GM19438 (cell line): Measurements from ENCODE around the gene FNDC11.
A peak's percentile ranks its signal among the peaks of the same experiment; 100 is the strongest.
"Not testable (repeated sequence)": the region's sequence is repeated elsewhere in the genome, so short reads cannot be mapped to it uniquely, and the experiment has no call there.

Experiments
- ATAC-seq: cut with Tn5 transposase; IDR thresholded peaks from one replicate; pipeline ENCODE4 v1.9.1; 2021; ENCODE audit warnings: low read depth; ENCODE audit not compliant: unreplicated experiment

FNDC11 gene, protein sequence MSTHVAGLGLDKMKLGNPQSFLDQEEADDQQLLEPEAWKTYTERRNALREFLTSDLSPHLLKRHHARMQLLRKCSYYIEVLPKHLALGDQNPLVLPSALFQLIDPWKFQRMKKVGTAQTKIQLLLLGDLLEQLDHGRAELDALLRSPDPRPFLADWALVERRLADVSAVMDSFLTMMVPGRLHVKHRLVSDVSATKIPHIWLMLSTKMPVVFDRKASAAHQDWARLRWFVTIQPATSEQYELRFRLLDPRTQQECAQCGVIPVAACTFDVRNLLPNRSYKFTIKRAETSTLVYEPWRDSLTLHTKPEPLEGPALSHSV

DNA sequence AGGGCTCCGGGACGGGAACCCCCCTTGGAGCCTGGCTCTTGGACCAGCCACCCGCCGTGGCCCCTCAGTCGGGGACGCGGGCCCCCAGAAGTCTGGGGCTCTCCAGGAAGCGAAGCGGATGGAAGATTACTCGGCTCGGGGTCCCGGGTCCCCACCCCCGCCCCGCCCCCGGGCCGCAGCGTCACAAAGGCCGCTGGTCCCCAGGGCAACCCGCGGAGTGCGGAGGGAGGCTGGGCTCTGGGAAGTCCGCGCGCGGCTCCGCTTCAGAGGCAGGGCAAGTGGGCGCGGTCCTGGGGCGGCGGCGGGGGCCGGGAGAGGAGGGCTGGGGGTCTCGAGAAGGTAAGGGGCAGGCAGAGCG, at the start of gene FNDC11:
FNDC11 (plus strand) TSS at position 227 of the 358 bp plus-strand sequence. CDS start 1,505 bp downstream, outside the sequence.
- peak; percentile 22 for ATAC-seq

- no peak for ATAC-seq
Observed at GRCh38 chr20:63504642-63505041, 49.3 kb upstream of the FNDC11 start.

DNA sequence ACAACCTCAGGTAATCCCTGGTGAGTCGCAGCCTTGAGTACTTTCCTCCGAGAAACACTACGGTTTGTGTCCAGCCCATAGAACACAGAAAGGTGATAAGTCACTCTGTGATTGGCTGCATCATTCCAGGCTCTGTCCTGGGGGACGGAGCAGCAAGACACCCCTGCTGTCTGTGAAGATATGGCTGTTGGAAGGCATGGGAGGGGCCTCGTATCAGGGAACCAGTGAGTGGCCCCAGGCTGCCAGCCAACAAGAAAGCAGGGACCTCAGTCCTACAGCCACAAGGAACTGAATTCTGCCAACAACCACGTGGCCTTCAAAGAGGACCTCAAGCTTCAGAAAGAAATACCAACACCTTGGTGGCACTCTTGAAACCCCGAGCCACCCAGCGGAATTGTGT, 48.7 kb upstream of the FNDC11 start:
- no peak for ATAC-seq

- ATAC-seq: no peak
Observed at GRCh38 chr20:63505723-63506122, 48.2 kb upstream of the FNDC11 start.

DNA sequence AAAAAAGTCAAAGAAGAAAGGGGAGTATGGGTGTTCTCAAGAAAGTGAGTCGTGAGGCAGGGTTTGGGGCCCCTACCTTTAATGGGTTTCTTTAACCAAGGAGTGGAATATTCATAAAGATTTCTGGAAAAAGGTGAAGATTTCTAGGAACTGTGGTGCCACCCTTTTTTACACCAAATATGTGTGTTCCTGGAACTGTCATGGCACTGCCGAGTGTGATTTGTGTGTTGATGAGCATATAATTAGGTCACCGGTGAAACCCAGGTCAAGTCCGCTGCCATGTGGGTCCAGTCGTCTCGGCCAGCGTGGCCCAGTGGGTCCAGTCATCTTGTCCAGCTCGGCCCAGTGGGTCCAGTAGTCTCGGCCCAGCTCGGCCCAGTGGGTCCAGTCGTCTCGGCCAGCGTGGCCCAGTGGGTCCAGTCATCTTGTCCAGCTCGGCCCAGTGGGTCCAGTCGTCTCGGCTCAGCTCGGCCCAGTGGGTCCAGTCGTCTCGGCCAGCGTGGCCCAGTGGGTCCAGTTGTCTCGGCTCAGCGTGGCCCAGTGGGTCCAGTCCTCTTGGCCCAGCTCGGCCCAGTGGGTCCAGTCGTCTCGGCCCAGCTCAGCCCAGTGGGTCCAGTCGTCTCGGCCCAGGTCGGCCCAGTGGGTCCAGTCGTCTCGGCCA, 46.7 kb upstream of the FNDC11 start:
- no peak for ATAC-seq

GRCh38 chr20:63508072-63508768, 45.7 kb upstream of the FNDC11 start:
- ATAC-seq: no peak

DNA sequence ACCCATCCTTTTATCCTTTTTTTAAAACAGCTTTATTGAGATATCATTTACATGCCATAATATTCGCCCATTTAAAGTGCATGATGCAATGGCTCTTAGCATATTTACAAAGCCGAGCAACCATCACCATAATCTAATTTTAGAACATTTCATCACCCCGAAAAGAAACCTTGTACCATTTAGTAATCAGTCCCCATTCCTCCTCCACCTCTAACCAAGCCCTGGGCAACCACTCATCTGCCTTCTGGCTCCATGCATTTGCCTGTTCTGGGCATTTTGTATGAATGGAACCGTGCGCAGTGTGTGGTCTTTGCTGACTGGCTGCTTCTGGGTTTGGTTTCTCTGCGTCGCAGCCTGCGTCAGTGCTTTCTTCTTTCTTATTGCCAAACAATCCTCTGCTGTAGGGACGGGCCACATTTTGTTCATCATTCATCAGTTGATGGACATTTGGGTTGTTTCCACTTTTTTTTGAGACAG, 44.8 kb upstream of the FNDC11 start:
- no peak for ATAC-seq

- ATAC-seq: no peak
Observed at GRCh38 chr20:63513207-63513606, 40.8 kb upstream of the FNDC11 start.

DNA sequence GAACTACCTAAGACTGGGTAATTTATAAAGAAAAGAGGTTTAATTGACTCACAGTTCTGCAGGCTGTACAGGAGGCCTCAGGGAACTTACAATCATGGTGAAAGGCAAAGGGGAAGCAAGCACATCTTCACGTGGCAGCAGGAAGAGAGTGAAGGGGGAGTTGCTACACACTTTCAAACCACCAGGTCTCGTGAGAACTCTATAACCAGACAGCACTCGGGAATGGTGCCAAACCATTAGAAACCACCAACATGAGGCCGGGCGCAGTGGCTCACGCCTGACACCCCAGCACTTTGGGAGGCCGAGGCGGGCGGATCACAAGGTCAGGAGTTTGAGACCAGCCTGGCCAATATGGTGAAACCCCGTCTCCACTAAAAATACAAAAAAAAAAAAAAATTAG, 39.4 kb upstream of the FNDC11 start:
- ATAC-seq: not testable (repeated sequence)

GRCh38 chr20:63517376-63518309, 36.3 kb upstream of the FNDC11 start:
- ATAC-seq: no peak

GRCh38 chr20:63518351-63518861, 35.6 kb upstream of the FNDC11 start:
- no peak for ATAC-seq

GRCh38 chr20:63518946-63519667, 34.9 kb upstream of the FNDC11 start:
- ATAC-seq: no peak

- ATAC-seq: peak; percentile 37
Observed at GRCh38 chr20:63519668-63520503, 34.1 kb upstream of the FNDC11 start.

GRCh38 chr20:63520504-63520933, 33.4 kb upstream of the FNDC11 start, which contains the start of gene PPDPF:
TSS of gene PPDPF (plus strand) at chr20:63520765. CDS start at chr20:63521309, 544 bp downstream.
- peak; percentile 50 for ATAC-seq

- ATAC-seq: peak; percentile 41
Observed at GRCh38 chr20:63520934-63521601, 32.9 kb upstream of the FNDC11 start.

DNA sequence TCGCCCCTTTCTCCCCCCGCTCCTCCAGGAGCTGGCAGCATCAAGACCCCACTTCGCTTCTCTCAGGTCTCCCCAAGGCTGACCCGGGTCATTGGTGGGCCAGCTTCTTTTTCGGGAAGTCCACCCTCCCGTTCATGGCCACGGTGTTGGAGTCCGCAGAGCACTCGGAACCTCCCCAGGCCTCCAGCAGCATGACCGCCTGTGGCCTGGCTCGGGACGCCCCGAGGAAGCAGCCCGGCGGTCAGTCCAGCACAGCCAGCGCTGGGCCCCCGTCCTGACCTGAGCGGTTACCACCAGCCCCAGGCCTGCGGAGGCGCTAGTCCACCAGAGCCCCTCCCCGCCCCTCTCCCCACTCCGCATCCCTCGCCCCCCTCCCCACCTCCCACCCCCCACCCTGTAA, 32.4 kb upstream of the FNDC11 start:
- ATAC-seq: no peak

- ATAC-seq: no peak
Observed at GRCh38 chr20:63522091-63522868, 31.7 kb upstream of the FNDC11 start.
